Uterus (tissue), 2 donors: Measurements from ENCODE around the gene RAB34.

Experiments
- CTCF ChIP-seq, 4 experiments: fragments of 200-600 bp in 2 of 4; fragments of 450-650 bp in 2 of 4; sonication (generic) in 2 of 4; IDR thresholded peaks; one replicate each; pipeline ENCODE4 v1.5.1; 2016 to 2019; ENCODE audit warnings: antibody characterized with exemption in 4 of 4, mild to moderate bottlenecking in 2 of 4, moderate library complexity in 1 of 4
- POLR2A ChIP-seq, 2 donors: fragments of 450-650 bp; IDR thresholded peaks; one replicate each; pipeline ENCODE4 v1.6.1; 2016; ENCODE audit warnings: antibody characterized with exemption in 2 of 2, mild to moderate bottlenecking in 1 of 2, moderate library complexity in 1 of 2

GRCh38 chr17:28705728-28706334 lies 11.8 kb downstream of the RAB34 start:
- TF ChIP-seq CTCF (IDR thresholded peaks at IDR 0.05) (no peak), POLR2A (IDR thresholded peaks at IDR 0.05) (no peak)
